Omental fat pad (tissue), 4 donors: ENCODE measurements around the gene TMEM37. TPM values are rescaled to one million over a fixed set of nuclear protein-coding genes. Genes with fewer than 3 reads are reported as not detected.

Experiments used
- ATAC-seq: fragments of 150-250 bp; one replicate; pipeline ENCODE4 v1.9.1; 2016; ENCODE audit warnings: mild to moderate bottlenecking, moderate library complexity; ENCODE audit not compliant: low FRiP score
- DNase-seq: peaks from one replicate; pipeline ENCODE4 v3.0.0-alpha.2; 2019; ENCODE audit warnings: low spot score
- CTCF ChIP-seq, 3 donors: fragments of 450-650 bp; IDR thresholded peaks; one replicate each; pipeline ENCODE4 v1.5.1; 2016 to 2017; ENCODE audit warnings: antibody characterized with exemption in 3 of 3, mild to moderate bottlenecking in 3 of 3, moderate library complexity in 2 of 3
- total RNA-seq, 4 donors: library from RNA; depleted of rRNA; stranded (reverse); fragments of >200 nt; gene quantifications; one replicate each; pipeline ENCODE4 v1.1.0, GENCODE V29; 2016

Gene TMEM37
- total RNA-seq: 10 to 100 TPM; 11.3 to 27.8 (median 25.9) TPM

GRCh38 chr2:119431155-119431975 lies at the start of gene TMEM37:
Gene TMEM37, plus strand, starts transcription at chr2:119431854. Its CDS starts 50 bp downstream, at chr2:119431904.
- DNase-seq (no peak), ATAC-seq (peak; percentile 84)
- no peak for TF ChIP-seq CTCF (IDR thresholded peaks at IDR 0.05)

GRCh38 chr2:119383410-119384140 lies 48.1 kb upstream of the TMEM37 start:
- ATAC-seq (no peak), DNase-seq (no peak)
- TF ChIP-seq CTCF (IDR thresholded peaks at IDR 0.05): no peak

- no peak for TF ChIP-seq CTCF (IDR thresholded peaks at IDR 0.05)
- DNase-seq: no peak
- no peak for ATAC-seq
These were observed 46.7 kb upstream of the TMEM37 start for GRCh38 chr2:119384971-119385370.

- no peak for DNase-seq
- ATAC-seq: no peak
- TF ChIP-seq CTCF (IDR thresholded peaks at IDR 0.05): no peak
These were observed 46.2 kb upstream of the TMEM37 start for GRCh38 chr2:119385466-119385865.

- no peak for TF ChIP-seq CTCF (IDR thresholded peaks at IDR 0.05)
- ATAC-seq (peak; percentile 81), DNase-seq (peak; percentile 64)
These were observed 44.1 kb upstream of the TMEM37 start for GRCh38 chr2:119387381-119388129.

- no peak for TF ChIP-seq CTCF (IDR thresholded peaks at IDR 0.05)
- peak; percentile 60 for ATAC-seq
These were observed 41.9 kb upstream of the TMEM37 start for GRCh38 chr2:119389615-119390306.

More at GRCh38 chr2:119389615-119390306, 41.9 kb upstream of the TMEM37 start:
- peak; percentile 57 for DNase-seq
